GM13976 (cell line): Measurements from ENCODE around the gene DUOX2.

Source experiments
- DNase-seq: peaks from one replicate; pipeline ENCODE4 v3.0.0; 2012; ENCODE audit warnings: low spot score
- in situ Hi-C: fragments of 300-500 bp; cut with MboI; formaldehyde crosslinking; loops from one replicate; pipeline ENCODE4 v1.12.0; 2022; ENCODE audit warnings: low sequenced_read_pairs, mixed read lengths, inconsistent platforms; ENCODE audit not compliant: unreplicated experiment
- TF ChIP-seq, protein P1 (sequence below): IDR thresholded peaks from 2 replicates; pipeline ENCODE4 v1.5.1; 2012; ENCODE audit warnings: borderline replicate concordance, mild to moderate bottlenecking; ENCODE audit not compliant: insufficient read depth; ENCODE audit errors: extremely low read depth, missing control alignments, control extremely low read depth

DUOX2 gene

DNA sequence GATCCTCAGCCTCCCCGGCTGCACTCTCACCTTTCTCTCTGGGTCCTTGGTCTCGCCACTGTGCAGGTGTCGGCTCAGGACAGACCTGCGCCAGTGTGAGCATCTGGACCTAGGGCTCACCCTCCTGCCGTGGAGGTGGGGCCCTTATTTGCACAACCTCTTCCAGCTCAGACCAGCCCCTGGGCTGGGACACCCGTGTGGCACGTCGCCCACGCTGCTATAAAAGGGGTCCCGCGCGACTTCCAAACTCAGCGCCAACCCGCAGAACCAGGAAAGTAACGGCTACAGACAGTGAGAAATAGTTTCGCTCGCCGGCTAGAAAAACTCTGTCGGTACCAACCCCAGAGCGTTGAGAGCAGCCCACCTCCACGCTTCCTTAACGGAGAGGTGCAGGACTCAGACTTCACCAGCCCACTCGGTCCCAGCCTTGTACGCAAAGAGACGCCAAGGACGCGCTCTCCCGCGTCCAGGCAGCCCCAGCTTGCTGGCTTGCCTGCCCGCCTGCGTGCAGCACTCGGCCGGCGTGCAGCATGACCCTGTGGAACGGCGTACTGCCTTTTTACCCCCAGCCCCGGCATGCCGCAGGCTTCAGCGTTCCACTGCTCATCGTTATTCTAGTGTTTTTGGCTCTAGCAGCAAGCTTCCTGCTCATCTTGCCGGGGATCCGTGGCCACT lies at the start of gene DUOX2, which contains the start of gene DUOXA2:
DUOX2 (minus strand) TSS at position 97 of the 675 bp plus-strand sequence. CDS start 761 bp downstream, outside the sequence.
DUOXA2 (plus strand) TSS at position 251 of the 675 bp plus-strand sequence; CDS start at position 531, 280 bp downstream.
- DNase-seq = no peak
- in situ Hi-C loops = loop anchor here (25.0 kb wide), 1 partner anchor 152 kb away; the partner anchor contains the start of gene TERB2

GRCh38 chr15:45163508-45163856 lies 49.5 kb upstream of the DUOX2 start:
- DNase-seq = no peak
- in situ Hi-C loops = no loop called here
- TF ChIP-seq, protein P1, sequence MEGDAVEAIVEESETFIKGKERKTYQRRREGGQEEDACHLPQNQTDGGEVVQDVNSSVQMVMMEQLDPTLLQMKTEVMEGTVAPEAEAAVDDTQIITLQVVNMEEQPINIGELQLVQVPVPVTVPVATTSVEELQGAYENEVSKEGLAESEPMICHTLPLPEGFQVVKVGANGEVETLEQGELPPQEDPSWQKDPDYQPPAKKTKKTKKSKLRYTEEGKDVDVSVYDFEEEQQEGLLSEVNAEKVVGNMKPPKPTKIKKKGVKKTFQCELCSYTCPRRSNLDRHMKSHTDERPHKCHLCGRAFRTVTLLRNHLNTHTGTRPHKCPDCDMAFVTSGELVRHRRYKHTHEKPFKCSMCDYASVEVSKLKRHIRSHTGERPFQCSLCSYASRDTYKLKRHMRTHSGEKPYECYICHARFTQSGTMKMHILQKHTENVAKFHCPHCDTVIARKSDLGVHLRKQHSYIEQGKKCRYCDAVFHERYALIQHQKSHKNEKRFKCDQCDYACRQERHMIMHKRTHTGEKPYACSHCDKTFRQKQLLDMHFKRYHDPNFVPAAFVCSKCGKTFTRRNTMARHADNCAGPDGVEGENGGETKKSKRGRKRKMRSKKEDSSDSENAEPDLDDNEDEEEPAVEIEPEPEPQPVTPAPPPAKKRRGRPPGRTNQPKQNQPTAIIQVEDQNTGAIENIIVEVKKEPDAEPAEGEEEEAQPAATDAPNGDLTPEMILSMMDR = no peak

More for the DNA sequence above, at the start of gene DUOX2, which contains the start of gene DUOXA2:
- TF ChIP-seq, protein P1 = no peak

GRCh38 chr15:45162771-45163507 lies 49.0 kb upstream of the DUOX2 start:
- TF ChIP-seq, protein P1 = peak; percentile 94
- DNase-seq = peak; percentile 90
- in situ Hi-C loops = no loop called here

- in situ Hi-C loops = no loop called here
- DNase-seq = no peak
- TF ChIP-seq, protein P1 = no peak
Observed at GRCh38 chr15:45161666-45162065, 47.7 kb upstream of the DUOX2 start.

GRCh38 chr15:45157974-45158373 lies 44.0 kb upstream of the DUOX2 start:
- TF ChIP-seq, protein P1 = no peak
- no peak for DNase-seq
- in situ Hi-C loops = no loop called here

DNA sequence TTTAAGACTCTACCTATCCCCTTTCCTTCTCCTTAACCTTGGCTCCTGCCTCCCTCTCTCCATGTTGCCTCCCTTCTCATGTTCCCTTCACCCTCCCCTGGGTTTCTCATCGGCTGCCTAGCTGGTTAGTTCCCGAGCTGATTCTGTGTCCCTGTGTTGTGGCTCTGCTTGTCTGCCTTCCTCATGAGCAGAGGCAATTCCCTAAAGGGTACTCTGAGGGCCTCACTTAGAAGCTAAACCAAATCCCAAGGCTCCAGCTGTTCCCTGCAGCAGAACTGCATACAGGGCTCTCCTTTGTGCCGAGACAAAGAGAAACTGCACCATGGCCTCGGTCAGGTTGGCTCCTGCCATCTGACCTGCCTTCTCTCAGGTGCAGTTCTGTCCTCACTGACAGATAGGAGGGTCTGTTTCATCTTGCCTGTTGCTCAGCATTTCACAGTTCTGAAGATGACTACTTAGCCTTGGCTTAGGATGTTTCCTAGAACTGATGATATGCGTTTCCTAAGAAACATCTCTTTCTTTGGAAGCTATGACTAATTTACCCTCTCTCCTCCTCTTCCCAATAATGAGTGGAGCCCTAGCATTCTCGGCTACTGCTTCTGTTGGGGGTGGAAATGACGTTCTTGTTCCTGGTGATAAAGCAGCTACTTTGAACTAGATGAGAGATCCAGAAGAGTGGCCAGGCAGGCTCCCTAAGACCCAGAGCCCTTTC lies 42.9 kb upstream of the DUOX2 start:
- TF ChIP-seq, protein P1 = no peak
- in situ Hi-C loops = no loop called here
- DNase-seq = no peak
